Erythroblast (primary cell): ENCODE measurements around the gene ADM.

ENCODE experiments used
- GATA1 ChIP-seq: IDR thresholded peaks from 2 replicates; pipeline ENCODE4 v1.6.1; 2011; ENCODE audit warnings: low read depth, mild to moderate bottlenecking, control low read depth, low read length, moderate library complexity
- POLR2A ChIP-seq: IDR thresholded peaks from 2 replicates; pipeline ENCODE4 v1.6.1; 2011; ENCODE audit warnings: mild to moderate bottlenecking, low read length

GRCh38 chr11:10304495-10305261 is at the start of gene ADM:
- TF ChIP-seq POLR2A (no peak), GATA1 (no peak)
